Left lobe of liver (tissue), 2 donors: ENCODE results near the gene DUSP22. TPM values are rescaled to one million over a fixed set of nuclear protein-coding genes. Genes with fewer than 3 reads are reported as not detected.
A peak's percentile ranks its signal among the peaks of the same experiment; 100 is the strongest.
"Not testable (repeated sequence)": the region's sequence is repeated elsewhere in the genome, so short reads cannot be mapped to it uniquely, and the experiment has no call there.

ENCODE experiments used
- ATAC-seq: fragments of 200-7000 bp; cut with Tn5 transposase; one replicate; pipeline ENCODE4 v1.9.1; 2020; ENCODE audit warnings: mild to moderate bottlenecking, moderate library complexity
- DNase-seq: peaks from one replicate; pipeline ENCODE4 v3.0.0-alpha.2; 2020; ENCODE audit warnings: low spot score
- total RNA-seq: library from RNA; stranded (reverse); gene quantifications from one replicate; pipeline ENCODE4 v1.2.1, GENCODE V29; 2021
- donor health status: DM: no; HTN: no; CAD: no; lungs with moderate emphysema.
- donor health status: DM: no; HTN: yes; CAD: no.

Gene DUSP22
- total RNA-seq, 1 donor from 2014 or later: 15.9 TPM

GRCh38 chr6:361411-362132, 69.3 kb downstream of the DUSP22 start:
- ATAC-seq (peak; percentile 72), DNase-seq (no peak)

GRCh38 chr6:362231-362923, 70.1 kb downstream of the DUSP22 start:
- DNase-seq: no peak
- ATAC-seq: no peak

- ATAC-seq (no peak), DNase-seq (no peak)
Observed at GRCh38 chr6:362924-363249, 70.6 kb downstream of the DUSP22 start.

DNA sequence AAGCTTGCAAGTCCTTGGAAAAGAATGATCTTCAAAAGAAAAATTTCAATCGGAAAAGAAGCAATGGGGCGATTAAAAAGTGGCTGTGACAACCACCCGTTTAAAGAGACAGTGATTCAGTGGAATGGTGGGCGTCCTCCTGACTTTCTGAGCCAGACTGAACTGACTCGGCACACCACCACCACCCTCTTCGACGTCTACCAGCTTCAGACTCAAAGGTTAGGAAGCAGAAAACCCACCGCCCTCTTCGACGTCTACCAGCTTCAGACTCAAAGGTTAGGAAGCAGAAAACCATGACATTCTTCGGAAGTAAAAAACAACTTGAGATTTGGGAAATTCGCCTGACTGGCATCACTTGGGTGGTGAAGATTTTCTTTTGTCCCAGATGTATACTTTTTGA, 71.0 kb downstream of the DUSP22 start:
- ATAC-seq (no peak), DNase-seq (no peak)

- no peak for ATAC-seq
- DNase-seq: no peak
Observed at GRCh38 chr6:363909-364308, 71.6 kb downstream of the DUSP22 start.

DNA sequence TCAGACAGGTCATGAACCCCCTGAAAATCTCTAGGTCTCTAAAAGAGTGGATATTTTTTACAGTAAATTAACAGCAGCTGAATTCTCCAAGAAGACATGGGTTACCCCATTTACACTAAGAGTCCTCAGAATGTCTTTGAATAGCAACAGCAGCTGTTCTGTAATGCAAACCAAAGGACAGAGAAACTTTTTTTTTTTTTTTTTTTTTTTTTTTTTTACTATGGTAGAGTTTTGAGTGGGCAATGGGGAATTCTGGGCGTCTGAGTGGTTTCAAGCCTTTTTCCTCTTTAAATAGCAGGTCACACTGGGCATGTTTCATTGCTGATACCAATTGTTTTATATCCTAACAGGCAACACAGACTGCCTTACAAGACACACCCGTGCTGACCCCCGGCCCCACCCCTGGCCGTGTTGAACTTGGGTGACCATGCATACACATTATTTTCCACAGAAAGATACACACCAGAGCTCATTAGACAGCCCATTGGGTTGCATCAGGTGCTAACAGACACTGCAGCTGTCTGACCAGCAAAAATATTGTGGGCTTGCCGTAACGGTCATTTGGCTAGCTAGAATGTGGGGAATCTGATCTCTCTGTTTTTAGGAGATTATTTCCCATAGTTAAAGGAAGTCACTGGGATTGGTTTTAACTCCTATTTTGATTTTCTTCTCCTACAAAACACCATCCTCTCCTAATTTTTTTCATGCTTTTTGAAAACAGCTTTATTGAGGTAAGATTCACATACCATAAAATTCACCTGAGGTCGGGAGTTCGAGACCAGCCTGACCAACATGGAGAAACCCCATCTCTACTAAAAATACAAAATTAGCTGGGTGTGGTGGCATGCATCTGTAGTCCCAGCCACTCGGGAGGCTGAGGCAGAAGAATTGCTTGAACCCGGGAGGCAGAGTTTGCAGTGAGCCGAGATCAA, 72.6 kb downstream of the DUSP22 start:
- ATAC-seq (no peak), DNase-seq (no peak)

- DNase-seq (no peak), ATAC-seq (no peak)
Observed at GRCh38 chr6:365835-366234, 73.5 kb downstream of the DUSP22 start.

GRCh38 chr6:366389-367297, 74.4 kb downstream of the DUSP22 start:
- ATAC-seq: no peak
- no peak for DNase-seq

- DNase-seq (no peak), ATAC-seq (no peak)
Observed at GRCh38 chr6:367298-367794, 75.1 kb downstream of the DUSP22 start.

GRCh38 chr6:367891-368630, 75.8 kb downstream of the DUSP22 start:
- DNase-seq (no peak), ATAC-seq (no peak)

DNA sequence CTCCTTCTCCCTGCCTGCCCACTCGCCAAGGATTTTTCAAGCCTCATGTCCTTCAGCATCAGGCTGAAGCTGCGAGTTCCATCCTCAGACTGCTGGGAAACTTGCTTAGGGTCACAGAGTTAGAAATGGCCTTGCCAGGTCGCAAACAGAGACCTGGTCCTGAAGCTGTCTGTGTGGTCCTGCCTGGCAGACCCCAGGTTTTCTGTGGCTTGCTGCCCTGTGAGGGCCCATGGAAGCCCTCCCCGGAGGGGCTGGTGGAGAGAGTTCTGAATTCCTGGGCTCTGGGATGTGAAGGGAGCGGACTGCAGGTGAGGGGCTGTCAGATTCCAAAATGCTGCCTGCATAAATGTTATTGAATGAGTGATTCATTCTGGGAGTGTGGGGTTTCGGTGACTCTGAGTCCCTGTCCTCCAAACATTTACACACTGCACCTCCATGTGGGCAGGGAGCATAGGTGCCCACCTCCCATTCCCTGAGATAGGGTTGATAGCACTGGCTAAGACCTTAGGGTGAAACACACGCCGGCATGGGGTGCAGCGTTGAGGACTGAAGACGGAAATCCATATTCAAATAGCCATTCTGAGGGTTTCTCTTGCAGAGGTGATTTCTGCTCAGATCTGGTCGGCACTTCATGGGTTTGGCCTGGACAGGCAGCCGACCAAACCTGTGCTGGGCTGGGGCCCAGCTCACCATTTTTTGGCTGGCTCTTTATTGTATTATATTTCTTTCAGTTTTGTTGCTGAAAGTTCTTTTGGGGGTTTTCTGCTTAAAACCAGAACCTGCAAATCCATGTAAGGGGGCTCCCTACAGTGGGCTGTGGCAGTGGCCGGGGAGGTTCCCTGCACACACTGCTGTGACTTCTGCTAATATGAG, 77.5 kb downstream of the DUSP22 start:
- ATAC-seq: no peak
- no peak for DNase-seq

GRCh38 chr6:370555-370954, 78.3 kb downstream of the DUSP22 start:
- ATAC-seq (no peak), DNase-seq (no peak)

DNA sequence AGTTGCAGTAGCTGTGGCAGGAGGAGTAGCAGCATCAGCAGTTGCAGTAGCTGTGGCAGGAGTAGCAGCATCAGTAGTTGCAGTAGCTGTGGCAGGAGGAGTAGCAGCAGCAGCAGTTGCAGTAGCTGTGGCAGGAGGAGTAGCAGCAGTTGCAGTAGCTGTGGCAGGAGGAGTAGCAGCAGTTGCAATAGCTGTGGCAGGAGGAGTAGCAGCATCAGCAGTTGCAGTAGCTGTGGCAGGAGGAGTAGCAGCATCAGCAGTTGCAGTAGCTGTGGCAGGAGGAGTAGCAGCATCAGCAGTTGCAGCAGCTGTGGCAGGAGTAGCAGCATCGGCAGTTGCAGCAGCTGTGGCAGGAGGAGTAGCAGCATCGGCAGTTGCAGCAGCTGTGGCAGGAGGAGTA, 79.6 kb downstream of the DUSP22 start:
- ATAC-seq, DNase-seq: not testable (repeated sequence)

DNA sequence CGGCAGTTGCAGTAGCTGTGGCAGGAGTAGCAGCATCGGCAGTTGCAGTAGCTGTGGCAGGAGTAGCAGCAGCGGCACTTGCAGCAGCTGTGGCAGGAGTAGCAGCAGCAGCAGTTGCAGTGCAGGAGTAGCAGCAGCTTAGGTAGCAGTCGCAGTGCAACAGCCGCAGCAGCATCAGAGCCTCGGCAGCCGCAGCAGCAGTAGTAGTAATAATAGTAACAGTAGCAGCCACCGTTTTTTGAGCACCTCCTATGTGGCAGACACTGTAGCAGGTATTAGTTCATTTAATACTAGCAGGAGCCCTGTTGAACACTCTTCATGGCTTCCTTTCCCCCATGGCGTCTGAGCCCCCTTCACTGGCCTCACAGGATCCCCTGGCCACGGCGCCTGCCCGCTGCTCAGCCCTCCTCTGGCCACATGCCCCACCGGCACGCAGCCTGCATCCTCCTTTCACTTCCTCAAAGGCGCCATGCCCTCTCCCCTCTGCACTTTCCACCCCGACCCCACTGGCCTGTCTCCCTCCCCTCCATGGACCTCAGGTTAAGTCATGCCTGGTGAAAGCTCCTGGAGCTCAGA, 80.1 kb downstream of the DUSP22 start:
- ATAC-seq (peak; percentile 35), DNase-seq (no peak)

- ATAC-seq: peak; percentile 9
- DNase-seq: no peak
Observed at GRCh38 chr6:373031-373430, 80.7 kb downstream of the DUSP22 start.

DNA sequence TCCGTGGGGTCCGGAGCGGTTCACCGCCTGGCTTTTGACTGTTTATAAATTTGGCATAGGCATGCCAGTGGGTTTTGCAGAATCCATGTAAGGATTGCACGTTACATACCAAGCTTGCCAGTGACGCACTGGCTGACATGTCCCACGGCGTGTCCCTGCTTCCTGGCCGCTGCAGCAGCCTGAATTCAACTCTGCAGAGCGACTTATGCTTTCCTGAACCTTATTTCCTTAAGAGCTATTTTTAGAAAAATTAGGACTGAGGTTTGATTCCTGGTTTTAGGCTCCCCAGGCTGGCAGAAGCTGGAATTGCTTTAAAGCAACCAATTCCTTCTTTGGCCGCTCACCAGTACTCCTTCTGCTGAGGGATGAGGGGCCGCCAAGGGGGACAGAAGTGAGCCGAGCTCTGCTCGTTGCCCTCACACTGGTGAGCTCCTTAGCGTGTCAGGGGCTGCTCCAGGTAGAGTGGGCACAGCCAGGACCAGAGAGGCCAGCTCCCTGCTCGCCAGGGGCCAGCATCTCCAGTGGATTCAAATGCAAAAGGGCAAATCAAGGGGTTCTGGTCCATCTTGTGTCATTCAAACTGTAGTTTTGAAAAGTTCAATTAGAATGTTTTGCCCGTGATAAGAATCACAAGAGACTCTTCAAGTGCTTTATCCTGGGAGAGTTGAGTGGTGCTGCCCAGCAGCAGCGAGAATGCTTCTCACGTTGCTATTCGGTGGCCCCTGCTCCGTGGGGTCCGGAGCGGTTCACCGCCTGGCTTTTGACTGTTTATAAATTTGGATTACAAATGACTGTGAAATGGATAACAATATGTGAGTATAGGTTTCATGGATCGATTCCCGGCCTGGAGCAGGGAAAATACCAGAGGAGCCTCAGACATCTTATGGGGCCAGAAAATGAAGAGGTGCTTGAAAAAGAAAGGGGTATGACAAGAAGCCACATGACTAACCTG, 81.8 kb downstream of the DUSP22 start:
- ATAC-seq (no peak), DNase-seq (no peak)

DNA sequence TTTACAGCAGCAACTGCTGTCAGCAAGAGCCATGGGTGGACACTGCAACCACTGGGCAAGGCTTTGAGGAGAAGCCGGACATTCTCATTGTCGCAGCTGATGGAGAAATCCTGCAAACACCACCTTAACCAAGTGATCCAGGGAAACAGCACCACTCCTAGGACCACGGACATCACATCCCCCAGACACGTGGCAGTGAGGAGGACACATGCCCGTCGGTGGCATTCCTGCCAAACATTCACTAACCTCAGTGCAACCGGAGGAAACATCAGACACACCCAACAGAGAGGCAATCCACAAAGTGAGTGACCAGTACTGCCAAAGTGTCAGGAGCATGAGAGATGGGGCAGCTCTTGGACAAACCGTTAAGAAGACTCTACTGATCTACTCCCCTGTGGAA, 82.7 kb downstream of the DUSP22 start:
- ATAC-seq (no peak), DNase-seq (no peak)
